Activated effector memory CD4-positive, alpha-beta T cell treated with Interleukin-2 at 50 U/mL for 16 hours (primary cell): ENCODE data around the gene KLLN.
"Not testable (repeated sequence)": the region's sequence is repeated elsewhere in the genome, so short reads cannot be mapped to it uniquely, and the experiment has no call there.

Source experiments
- DNase-seq: peaks from one replicate; pipeline ENCODE4 v3.0.0-alpha.2; 2020

The KLLN gene, protein sequence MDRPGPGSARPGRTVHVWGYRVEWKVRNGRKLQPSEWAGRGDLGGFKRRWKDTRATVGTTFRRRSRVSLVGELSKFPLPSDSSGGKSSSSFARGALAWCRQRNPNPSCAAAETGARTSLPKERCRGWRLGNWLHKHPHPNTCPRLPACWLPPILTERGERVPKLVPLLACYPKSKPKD

DNA sequence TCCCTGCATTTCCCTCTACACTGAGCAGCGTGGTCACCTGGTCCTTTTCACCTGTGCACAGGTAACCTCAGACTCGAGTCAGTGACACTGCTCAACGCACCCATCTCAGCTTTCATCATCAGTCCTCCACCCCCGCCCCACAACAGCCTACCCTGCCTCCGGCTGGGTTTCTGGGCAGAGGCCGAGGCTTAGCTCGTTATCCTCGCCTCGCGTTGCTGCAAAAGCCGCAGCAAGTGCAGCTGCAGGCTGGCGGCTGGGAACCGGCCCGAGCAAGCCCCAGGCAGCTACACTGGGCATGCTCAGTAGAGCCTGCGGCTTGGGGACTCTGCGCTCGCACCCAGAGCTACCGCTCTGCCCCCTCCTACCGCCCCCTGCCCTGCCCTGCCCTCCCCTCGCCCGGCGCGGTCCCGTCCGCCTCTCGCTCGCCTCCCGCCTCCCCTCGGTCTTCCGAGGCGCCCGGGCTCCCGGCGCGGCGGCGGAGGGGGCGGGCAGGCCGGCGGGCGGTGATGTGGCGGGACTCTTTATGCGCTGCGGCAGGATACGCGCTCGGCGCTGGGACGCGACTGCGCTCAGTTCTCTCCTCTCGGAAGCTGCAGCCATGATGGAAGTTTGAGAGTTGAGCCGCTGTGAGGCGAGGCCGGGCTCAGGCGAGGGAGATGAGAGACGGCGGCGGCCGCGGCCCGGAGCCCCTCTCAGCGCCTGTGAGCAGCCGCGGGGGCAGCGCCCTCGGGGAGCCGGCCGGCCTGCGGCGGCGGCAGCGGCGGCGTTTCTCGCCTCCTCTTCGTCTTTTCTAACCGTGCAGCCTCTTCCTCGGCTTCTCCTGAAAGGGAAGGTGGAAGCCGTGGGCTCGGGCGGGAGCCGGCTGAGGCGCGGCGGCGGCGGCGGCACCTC, at the start of gene KLLN, which contains the start of gene PTEN:
TSS of gene KLLN (minus strand) at position 481 of the 891 bp plus-strand sequence. CDS start 1,046 bp downstream, outside the sequence.
TSS of gene PTEN (plus strand) at position 573 of the 891 bp plus-strand sequence. CDS start 845 bp downstream, outside the sequence.
- peak; percentile 74 for DNase-seq

DNA sequence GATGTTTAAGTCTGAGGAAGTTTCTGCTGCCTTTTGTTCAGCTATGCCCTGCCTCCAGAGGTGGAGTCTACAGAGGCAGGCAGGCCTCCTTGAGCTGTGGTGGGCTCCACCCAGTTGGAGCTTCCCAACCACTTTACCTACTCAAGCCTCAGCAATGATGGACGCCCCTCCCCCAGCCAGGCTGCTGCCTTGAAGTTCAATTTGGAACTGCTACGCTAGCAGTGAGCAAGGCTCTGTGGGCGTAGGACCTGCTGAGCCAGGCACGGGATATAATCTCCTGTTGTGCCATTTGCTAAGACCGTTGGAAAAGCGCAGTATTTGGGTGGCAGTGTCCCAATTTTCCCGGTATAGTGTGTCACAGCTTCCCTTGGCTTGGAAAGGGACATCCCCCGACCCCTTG, 40.1 kb upstream of the KLLN start:
- not testable (repeated sequence) for DNase-seq

DNA sequence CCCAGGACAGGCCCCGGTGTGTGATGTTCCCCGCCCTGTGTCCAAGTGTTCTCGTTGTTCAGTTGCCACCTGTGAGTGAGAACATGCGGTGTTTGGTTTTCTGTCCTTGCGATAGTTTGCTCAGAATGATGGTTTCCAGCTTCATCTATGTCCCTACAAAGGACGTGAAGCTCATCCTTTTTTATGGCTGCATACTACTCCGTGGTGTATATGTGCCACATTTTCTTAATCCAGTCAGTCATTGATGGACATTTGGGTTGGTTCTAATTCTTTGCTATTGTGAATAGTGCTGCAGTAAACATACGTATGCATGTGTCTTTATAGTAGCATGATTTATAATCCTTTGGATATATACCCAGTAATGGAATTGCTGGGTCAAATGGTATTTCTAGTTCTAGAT, 34.6 kb upstream of the KLLN start:
- DNase-seq, result not testable (repeated sequence)

GRCh38 chr10:87896216-87896615, 32.9 kb upstream of the KLLN start:
- DNase-seq, result no peak

GRCh38 chr10:87895430-87895829, 32.1 kb upstream of the KLLN start:
- no peak for DNase-seq

DNA sequence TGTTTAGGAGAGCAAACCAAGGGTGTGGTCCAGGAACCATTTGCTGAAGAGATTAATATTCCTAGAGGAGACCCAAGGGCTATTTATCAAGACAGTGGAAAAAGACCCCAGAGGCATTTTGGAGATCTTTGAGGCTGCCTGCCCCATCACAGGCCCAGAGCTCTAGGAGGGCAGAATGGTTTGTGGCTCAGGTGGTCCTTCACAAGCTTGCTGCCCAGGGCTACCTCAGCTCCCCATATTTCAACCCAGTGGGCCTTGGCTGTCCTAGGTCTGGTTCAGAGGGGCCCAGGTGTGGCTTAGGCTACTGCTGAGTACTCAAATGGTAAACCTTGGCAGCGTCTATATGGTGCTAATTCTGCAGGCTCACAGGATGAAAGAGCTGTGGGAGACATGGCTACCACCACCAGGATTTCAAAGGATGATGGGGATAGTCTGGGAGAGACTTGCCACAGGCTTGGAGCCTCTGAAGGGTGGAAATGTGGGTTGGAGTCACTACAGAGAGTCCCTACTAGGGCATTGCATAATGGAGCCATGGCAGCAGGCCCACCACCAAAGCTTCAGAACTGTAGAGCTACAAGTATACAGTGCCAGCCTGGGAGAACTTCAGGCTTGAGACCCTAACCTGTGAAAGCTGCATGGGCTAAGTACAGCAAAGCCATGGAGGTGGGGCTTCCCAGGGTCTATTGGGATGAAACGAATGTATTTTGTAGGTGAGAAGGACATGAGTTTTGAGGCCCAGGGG, 24.4 kb upstream of the KLLN start:
- no peak for DNase-seq

DNA sequence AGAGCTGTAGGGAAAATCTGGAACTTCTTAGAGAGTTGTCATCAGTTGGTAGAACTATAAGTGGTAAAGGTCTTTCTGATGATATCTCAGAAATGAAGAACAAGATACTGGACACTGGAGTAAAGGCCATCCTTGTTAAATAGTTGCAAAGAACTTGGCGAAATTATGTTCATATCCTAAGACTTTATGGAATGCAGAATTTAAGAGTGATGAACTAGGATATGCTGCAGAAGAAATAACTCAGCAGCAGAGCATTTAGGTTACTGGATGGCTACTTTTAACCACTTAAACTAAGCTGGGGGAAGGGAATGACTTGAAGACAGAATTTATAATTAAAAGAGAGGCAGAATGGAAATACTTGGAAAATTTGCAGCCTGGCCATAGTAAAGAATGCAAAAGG, 23.8 kb upstream of the KLLN start:
- no peak for DNase-seq

DNA sequence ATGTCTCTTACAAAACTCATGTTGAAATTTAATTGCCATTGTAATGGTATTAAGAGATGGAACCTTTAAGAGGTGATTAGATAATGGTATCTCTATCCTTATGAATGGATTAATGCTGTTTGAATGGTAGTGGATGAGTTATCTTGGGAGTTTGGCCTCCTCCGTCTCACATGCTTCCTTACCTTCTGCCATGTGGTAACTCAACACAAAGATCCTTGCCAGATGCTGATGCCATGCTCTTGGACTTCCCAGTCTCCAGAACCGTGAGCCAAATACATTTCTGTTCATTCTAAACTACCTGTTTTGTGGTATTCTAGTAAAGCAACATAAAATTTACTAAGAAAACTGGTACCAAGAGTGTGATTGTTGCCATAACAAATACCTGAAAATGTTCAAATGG, 23.3 kb upstream of the KLLN start:
- no peak for DNase-seq

DNA sequence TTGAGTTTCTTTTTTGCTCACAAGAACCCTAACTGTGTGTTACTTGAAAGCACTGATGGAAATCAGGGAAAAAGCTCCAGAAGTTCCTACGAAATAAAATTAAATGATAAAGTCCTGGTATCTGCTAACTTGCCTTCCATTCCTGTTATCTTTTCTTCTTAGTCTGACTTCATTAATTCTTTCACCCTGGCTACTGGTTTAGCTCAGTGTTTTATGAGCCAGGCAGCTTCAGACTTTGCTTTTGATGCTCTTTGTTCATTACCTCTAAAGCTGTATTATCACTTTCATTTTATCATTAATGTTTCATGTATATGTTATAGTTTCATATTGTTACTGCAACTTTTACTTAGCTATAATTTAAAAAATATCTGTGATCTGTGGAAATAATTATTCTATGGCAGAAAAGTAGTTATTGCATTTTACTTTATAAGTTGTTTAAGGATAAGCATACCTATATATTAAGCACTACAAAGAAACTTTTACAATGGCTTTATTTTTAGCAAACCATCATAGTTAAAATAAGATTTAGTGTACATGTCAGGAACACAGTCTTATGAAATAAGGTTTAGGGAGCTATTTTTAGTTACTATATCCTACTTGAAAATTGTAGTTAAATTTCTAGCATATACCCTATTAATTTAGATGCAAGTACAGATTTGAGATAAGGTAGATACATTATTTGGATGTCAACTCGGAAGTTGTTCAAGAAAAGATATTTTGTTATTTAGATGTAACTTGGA, 19.4 kb upstream of the KLLN start:
- no peak for DNase-seq

GRCh38 chr10:87881373-87882059, 18.2 kb upstream of the KLLN start:
- DNase-seq, result not testable (repeated sequence)

GRCh38 chr10:87880336-87880735, 17.0 kb upstream of the KLLN start:
- no peak for DNase-seq

DNA sequence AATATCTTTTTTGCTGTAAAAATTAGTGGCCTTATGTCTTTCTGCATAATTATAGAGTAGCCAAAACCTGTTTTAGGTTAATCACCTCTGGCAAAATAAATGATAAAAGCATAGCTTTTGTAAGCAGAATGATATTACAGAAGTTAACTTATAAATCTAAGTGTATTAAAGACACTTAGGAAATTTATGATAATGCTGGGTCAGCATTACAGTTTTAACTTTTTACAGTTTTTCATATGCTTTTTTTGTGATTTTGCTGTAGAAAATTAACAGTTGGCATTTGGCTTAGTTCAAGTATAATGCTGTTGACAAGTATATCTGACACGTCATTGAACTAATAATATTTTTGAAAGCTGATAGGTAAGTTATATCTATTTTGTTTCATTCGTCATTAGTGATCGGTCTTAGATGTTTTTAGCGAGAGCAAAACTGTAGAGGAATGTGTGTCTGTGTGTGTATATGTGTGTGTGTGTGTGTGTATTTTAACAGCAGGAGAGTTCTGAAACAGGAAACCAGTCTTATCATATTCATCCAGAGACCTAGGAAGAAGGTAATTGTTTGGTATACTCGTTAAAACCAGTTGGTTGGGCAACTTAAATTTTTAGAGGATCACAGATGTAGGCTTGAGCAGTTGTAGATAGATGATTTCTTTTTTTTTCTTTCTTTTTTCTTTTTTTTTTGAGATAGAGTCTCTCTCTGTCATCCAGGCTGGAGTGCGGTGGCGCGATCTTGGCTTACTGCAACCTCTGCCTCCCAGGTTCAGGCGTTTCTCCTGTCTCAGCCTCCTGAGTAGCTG, 15.5 kb upstream of the KLLN start:
- no peak for DNase-seq

DNA sequence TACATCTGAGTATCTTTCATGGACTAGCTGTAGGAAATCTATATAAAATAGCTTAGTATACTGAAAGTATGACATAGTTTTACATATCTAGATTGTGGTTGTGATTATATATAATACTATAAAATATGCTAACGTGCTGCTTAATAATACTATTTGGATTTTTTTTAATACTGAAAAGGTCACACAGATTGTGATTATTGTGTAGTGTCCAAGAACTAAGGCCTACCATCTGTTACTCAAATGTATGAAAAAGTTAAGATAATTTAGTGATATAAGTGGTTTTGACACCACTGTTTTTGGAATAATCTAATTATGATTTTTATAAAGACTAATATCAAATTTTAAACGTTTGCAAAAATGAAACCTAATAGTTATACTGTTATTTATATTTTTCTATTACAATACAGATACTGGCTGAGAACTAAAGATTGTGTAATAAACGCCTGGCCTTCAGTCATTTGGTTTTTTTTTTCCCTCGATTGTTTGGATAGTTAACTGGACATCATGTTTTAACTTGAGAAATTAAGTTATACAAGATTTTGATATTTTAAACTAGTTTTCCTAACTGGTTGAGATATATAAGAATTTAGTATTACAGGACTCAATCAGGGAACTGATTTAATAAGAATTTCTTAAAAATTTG, 12.7 kb upstream of the KLLN start:
- DNase-seq, result no peak

DNA sequence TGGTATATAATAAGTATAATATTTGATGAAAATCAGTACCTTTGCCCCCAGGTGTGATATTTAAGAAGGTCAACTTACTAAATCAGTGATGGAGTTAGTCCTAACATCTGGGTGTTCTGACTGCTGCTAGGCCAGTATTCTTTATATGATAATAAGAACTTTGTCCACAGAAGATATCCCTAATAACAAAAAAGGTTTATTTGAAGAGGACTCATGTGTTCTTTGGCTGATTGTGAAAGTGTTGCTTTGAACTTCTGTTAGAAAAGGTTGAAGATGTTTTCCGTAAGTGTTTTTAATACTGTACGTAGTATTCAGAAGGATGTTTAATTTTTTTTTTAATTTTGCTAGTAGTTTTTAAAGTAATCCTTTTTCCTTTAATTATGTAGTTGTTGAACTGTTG, 10.3 kb upstream of the KLLN start:
- DNase-seq, result no peak

GRCh38 chr10:87872828-87873227, 9.5 kb upstream of the KLLN start:
- DNase-seq, result no peak

GRCh38 chr10:87869773-87870551, 6.6 kb upstream of the KLLN start:
- DNase-seq, result no peak

DNA sequence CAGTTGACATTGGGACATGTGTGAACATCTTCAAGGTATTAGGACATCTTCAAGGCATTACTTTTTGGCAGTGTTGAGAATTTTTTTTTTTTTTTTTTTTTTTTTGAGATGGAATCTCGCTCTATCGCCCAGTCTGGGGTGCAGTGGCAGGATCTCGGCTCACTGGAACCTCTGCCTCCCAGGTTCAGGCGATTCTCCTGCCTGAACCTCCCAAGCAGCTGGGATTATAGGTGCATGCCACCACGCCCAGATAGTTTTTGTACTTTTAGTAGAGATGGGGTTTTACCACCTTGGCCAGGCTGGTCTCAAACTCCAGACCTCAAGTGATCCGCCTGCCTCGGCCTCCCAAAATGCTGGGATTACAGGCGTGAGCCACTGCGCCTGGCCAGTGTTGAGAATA, 5.8 kb upstream of the KLLN start:
- DNase-seq, result not testable (repeated sequence)

GRCh38 chr10:87868277-87868676, 4.9 kb upstream of the KLLN start:
- no peak for DNase-seq

DNA sequence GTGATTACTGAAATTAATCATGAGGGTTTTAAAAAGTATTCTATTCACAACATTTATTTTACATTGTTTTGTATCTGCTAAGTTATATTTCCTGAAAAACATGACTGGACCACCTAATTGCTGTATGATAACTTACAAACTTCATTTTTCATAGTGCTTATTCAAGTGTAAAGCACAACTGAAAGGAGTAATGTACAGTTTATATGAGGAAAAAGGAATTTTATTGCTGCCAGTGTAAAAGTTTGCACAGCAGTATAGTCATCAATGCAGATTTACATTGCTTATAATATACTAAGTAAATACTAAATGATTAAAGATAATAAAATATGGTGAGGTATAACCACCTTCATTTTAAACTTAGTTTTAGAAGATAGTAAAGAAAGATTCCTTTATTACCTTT, 4.1 kb upstream of the KLLN start:
- no peak for DNase-seq

GRCh38 chr10:87866412-87866974, 3.2 kb upstream of the KLLN start:
- no peak for DNase-seq
